Peyer's patch (tissue), 4 donors: ENCODE results near the gene BIVM. TPM values are rescaled to one million over a fixed set of nuclear protein-coding genes. Genes with fewer than 3 reads are reported as not detected.

Experiments used
- DNase-seq, 3 donors: peaks; one replicate each; pipeline ENCODE4 v3.0.0-alpha.2; 2017 to 2019
- H3K27ac ChIP-seq, 4 donors: fragments of 200-600 bp; sonication (generic); one replicate each; pipeline ENCODE4 v1.5.1; 2016 to 2019
- H3K27me3 ChIP-seq, 2 donors: fragments of 200-600 bp; sonication (generic); one replicate each; pipeline ENCODE4 v1.5.1; 2019
- H3K36me3 ChIP-seq, 3 donors: fragments of 200-600 bp; sonication (generic); one replicate each; pipeline ENCODE4 v1.5.1; 2016 to 2019
- H3K4me1 ChIP-seq, 4 donors: fragments of 200-600 bp; sonication (generic); one replicate each; pipeline ENCODE4 v1.5.1; 2016 to 2019
- H3K4me3 ChIP-seq, 4 donors: fragments of 200-600 bp; sonication (generic); 1 replicate in 3 of 4; 2 replicates in 1 of 4; pipeline ENCODE4 v1.5.1; 2016 to 2019; ENCODE audit warnings: mild to moderate bottlenecking in 1 of 4
- H3K9me3 ChIP-seq, 4 donors: fragments of 200-600 bp; sonication (generic); one replicate each; pipeline ENCODE4 v1.5.1; 2016 to 2019; ENCODE audit warnings: mild to moderate bottlenecking in 1 of 4
- POLR2A ChIP-seq, 2 donors: fragments of 450-650 bp; IDR thresholded peaks; one replicate each; pipeline ENCODE4 v1.5.1; 2017; ENCODE audit warnings: antibody characterized with exemption in 2 of 2, mild to moderate bottlenecking in 2 of 2, moderate library complexity in 2 of 2
- total RNA-seq, 4 donors: library from RNA; depleted of rRNA; stranded (reverse); fragments of >200 nt; gene quantifications; one replicate each; pipeline ENCODE4 v1.1.0, GENCODE V29; 2016
- TF ChIP-seq, protein P1 (sequence below), 6 experiments: fragments of 450-650 bp in 4 of 6; fragments of 200-600 bp in 2 of 6; sonication (generic) in 1 of 6; IDR thresholded peaks; one replicate each; pipeline ENCODE4 v1.5.1; 2017 to 2019; ENCODE audit warnings: antibody characterized with exemption in 6 of 6, mild to moderate bottlenecking in 3 of 6, moderate library complexity in 1 of 6

BIVM gene
- total RNA-seq, 4 donors from 2014 or later: 14.6 to 24.9 (median 18.0) TPM

- TF ChIP-seq, protein P1, sequence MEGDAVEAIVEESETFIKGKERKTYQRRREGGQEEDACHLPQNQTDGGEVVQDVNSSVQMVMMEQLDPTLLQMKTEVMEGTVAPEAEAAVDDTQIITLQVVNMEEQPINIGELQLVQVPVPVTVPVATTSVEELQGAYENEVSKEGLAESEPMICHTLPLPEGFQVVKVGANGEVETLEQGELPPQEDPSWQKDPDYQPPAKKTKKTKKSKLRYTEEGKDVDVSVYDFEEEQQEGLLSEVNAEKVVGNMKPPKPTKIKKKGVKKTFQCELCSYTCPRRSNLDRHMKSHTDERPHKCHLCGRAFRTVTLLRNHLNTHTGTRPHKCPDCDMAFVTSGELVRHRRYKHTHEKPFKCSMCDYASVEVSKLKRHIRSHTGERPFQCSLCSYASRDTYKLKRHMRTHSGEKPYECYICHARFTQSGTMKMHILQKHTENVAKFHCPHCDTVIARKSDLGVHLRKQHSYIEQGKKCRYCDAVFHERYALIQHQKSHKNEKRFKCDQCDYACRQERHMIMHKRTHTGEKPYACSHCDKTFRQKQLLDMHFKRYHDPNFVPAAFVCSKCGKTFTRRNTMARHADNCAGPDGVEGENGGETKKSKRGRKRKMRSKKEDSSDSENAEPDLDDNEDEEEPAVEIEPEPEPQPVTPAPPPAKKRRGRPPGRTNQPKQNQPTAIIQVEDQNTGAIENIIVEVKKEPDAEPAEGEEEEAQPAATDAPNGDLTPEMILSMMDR (IDR thresholded peaks at IDR 0.05): peak in 2 of 6 experiments; percentile 11 to 17
- peak; percentile 80 to 82 for TF ChIP-seq POLR2A (IDR thresholded peaks at IDR 0.05)
- H3K4me3 ChIP-seq: peak within 1 kb of the TSS; percentile 87 to 97 (median 91)
- no peaks in the 10 kb centered on the region for H3K27me3 ChIP-seq
- H3K36me3 ChIP-seq: no peaks in the 10 kb centered on the region
- H3K4me1 ChIP-seq: peaks cover 0 to 11% (median 5%) of the 10 kb centered on the region in 4 donors
- H3K27ac ChIP-seq: peak within 1 kb of the TSS; percentile 93 to 100 (median 98)
- H3K9me3 ChIP-seq: no peaks in the 10 kb centered on the region
- peak; percentile 87 to 98 (median 97) for DNase-seq
These were observed 46.8 kb downstream of the BIVM start, which contains the start of gene ERCC5 for GRCh38 chr13:102845630-102846260. TSS of gene ERCC5 (plus strand) at chr13:102846032. CDS start at chr13:102846267, 235 bp downstream.

DNA sequence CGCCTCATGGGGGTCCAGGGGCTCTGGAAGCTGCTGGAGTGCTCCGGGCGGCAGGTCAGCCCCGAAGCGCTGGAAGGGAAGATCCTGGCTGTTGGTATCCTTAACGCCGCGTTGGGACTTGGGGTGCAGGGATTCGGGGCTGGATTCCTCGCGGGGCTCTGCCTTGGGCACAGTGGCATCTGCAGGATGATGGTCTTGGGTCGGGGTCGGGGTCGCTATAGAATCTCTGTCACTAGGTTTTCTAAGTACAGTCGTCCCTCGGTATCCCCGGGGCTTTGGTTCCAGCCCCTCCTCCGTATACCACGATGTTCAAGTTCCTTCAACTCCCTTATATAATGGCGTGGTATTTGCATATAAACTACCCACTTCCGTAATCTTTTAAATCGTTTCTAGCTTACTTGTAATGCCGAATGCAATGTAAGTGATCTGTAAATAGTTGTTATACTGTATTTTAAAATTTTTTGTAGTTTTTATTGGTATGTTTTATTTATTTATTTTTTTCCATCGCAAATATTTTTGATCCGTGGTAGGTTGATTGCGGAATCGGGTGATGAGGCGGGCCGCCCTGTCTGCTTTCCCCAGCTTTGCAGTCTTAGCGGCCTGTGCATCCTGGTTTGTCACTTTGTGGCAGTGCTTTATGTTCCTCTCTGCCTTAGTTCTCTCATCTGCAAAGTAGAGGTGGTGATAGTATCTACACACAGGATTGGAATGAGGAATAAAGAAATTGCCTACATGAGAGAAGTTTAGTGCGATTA is 47.5 kb downstream of the BIVM start:
- peak; percentile 59 to 76 (median 62) for DNase-seq
- Histone ChIP-seq H3K27me3 (no peaks in the 10 kb centered on the region), H3K4me3 (peak overlapping the region; percentile 87 to 97 (median 91)), H3K27ac (peak overlapping the region; percentile 93 to 100 (median 98)), H3K4me1 (peaks cover 0 to 11% (median 5%) of the 10 kb centered on the region in 4 donors), H3K36me3 (no peaks in the 10 kb centered on the region), H3K9me3 (no peaks in the 10 kb centered on the region)
- TF ChIP-seq, protein P1 (IDR thresholded peaks at IDR 0.05): peak in 2 of 6 experiments; percentile 14 to 17
- no peak for TF ChIP-seq POLR2A (IDR thresholded peaks at IDR 0.05)

GRCh38 chr13:102847272-102848234 is 48.6 kb downstream of the BIVM start:
- Histone ChIP-seq H3K9me3 (no peaks in the 10 kb centered on the region), H3K27me3 (no peaks in the 10 kb centered on the region), H3K27ac (peak overlapping the region; percentile 22 to 99 (median 96)), H3K4me1 (peaks cover 0 to 11% (median 5%) of the 10 kb centered on the region in 4 donors), H3K4me3 (peak overlapping the region; percentile 87 to 97 (median 91)), H3K36me3 (peaks cover 0 to 3% (median 0%) of the 10 kb centered on the region in 3 donors)
- no peak for TF ChIP-seq POLR2A (IDR thresholded peaks at IDR 0.05)
- TF ChIP-seq, protein P1 (IDR thresholded peaks at IDR 0.05): peak; percentile 36 to 83 (median 72)
- DNase-seq: no peak

- Histone ChIP-seq H3K4me3 (no peak overlapping the region), H3K9me3 (no peaks in the 10 kb centered on the region), H3K36me3 (peaks cover 0 to 16% (median 0%) of the 10 kb centered on the region in 3 donors), H3K27me3 (no peaks in the 10 kb centered on the region), H3K4me1 (peaks cover 0 to 11% (median 5%) of the 10 kb centered on the region in 4 donors), H3K27ac (no peak overlapping the region)
- no peak for DNase-seq
- TF ChIP-seq, protein P1 (IDR thresholded peaks at IDR 0.05): no peak
These were observed 50.0 kb downstream of the BIVM start for GRCh38 chr13:102848956-102849355.

DNA sequence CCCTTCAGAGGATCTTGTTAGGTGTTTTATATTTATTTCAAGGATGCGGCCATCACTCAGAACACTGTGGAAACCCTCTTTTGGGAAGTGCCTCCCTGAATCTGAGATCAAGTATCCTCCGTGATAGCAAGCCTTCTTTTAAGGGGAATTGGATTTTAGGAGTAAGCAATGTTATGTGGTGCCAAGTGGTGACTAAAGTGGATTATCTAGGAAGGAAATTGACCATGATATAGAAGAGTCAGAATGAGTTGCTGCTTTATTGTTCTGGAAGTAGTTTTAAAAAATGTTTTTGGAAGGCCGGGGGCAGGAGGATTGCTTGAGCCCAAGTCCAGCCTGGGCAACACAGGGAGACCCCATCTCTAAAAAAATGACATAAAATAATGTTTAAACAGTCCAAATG is 53.6 kb downstream of the BIVM start:
- peaks cover 0 to 51% (median 0%) of the 10 kb centered on the region in 3 donors for H3K36me3 ChIP-seq
- H3K9me3 ChIP-seq: no peaks in the 10 kb centered on the region
- no peak overlapping the region for H3K4me3 ChIP-seq
- H3K27ac ChIP-seq: no peak overlapping the region
- H3K4me1 ChIP-seq: peaks cover 0 to 6% (median 4%) of the 10 kb centered on the region in 4 donors
- TF ChIP-seq, protein P1 (IDR thresholded peaks at IDR 0.05): no peak
- H3K27me3 ChIP-seq: no peaks in the 10 kb centered on the region
- DNase-seq: no peak
